RWPE1 (cell line): ENCODE results near the gene CYB5B.
"Not testable (repeated sequence)": the region's sequence is repeated elsewhere in the genome, so short reads cannot be mapped to it uniquely, and the experiment has no call there.

ENCODE experiments used
- CTCF ChIA-PET: fragments of 350-600 bp; sonication (Branson Sonifier 250); formaldehyde crosslinking; extraction: SDS; loops from one replicate; lab custom pipeline; 2021; lab: Yijun Ruan, JAX
- POLR2A ChIA-PET: fragments of 400-600 bp; formaldehyde crosslinking; extraction: SDS; loops from one replicate; lab custom pipeline; 2020; ENCODE audit warnings: antibody characterized with exemption; ENCODE audit not compliant: low non-redundant PET; lab: Yijun Ruan, JAX
- DNase-seq: peaks from one replicate; pipeline ENCODE4 v3.0.0; 2012; ENCODE audit warnings: low spot score
- H3K27ac ChIP-seq: fragments of 450-650 bp; 2 replicates; pipeline ENCODE4 v1.5.1; 2017
- CTCF ChIP-seq: fragments of 450-650 bp; conservative IDR thresholded peaks from 2 replicates; pipeline ENCODE4 v1.5.1; 2017; ENCODE audit warnings: low read depth, mild to moderate bottlenecking

Gene CYB5B

GRCh38 chr16:69436896-69437295 is 12.5 kb downstream of the CYB5B start:
- CTCF ChIA-PET: no interaction called here
- TF ChIP-seq CTCF: no peak
- DNase-seq: no peak
- POLR2A ChIA-PET: no interaction called here
- no peak overlapping the region for H3K27ac ChIP-seq

- POLR2A ChIA-PET: no interaction called here
- TF ChIP-seq CTCF: no peak
- CTCF ChIA-PET: no interaction called here
- DNase-seq: no peak
- no peak overlapping the region for H3K27ac ChIP-seq
Measured at GRCh38 chr16:69438465-69438864, 14.0 kb downstream of the CYB5B start.

GRCh38 chr16:69440250-69440649 is 15.8 kb downstream of the CYB5B start:
- no peak for DNase-seq
- POLR2A ChIA-PET: no interaction called here
- CTCF ChIA-PET: no interaction called here
- TF ChIP-seq CTCF: no peak
- peak overlapping the region; percentile 26; the same call in 1 of the 2 replicates for H3K27ac ChIP-seq

- POLR2A ChIA-PET, H3K27ac ChIP-seq, DNase-seq, CTCF ChIA-PET: not testable (repeated sequence)
Measured at GRCh38 chr16:69441030-69441429, 16.6 kb downstream of the CYB5B start.

GRCh38 chr16:69443927-69444631 is 19.7 kb downstream of the CYB5B start:
- CTCF ChIA-PET: interaction anchor here (0.6 to 1.0 kb wide), 3 partner anchors 8 to 70 kb away, joined by 3 to 4 read pairs (median 3); no protein-coding TSS in a partner anchor
- no peak for TF ChIP-seq CTCF

GRCh38 chr16:69444873-69445517 is 20.6 kb downstream of the CYB5B start:
- H3K27ac ChIP-seq: no peak overlapping the region
- POLR2A ChIA-PET: no interaction called here
- DNase-seq: no peak
- CTCF ChIA-PET: interaction anchor here (1.0 kb wide), 1 partner anchor 50 kb away, joined by 4 read pairs; no protein-coding TSS in a partner anchor
- no peak for TF ChIP-seq CTCF

More at GRCh38 chr16:69443927-69444631, 19.7 kb downstream of the CYB5B start:
- POLR2A ChIA-PET: interaction anchor here (0.6 kb wide), 1 partner anchor 214 kb away, joined by 3 read pairs; no protein-coding TSS in a partner anchor
- H3K27ac ChIP-seq: peak overlapping the region; percentile 83
- DNase-seq: no peak
